ENCODE results near the gene VEPH1. TPM values are rescaled to one million over a fixed set of nuclear protein-coding genes. Genes with fewer than 3 reads are reported as not detected.

The VEPH1 gene
- total and polyA plus RNA-seq, 2 experiments from 2014 or later: 36.8 to 44.0 TPM

DNA sequence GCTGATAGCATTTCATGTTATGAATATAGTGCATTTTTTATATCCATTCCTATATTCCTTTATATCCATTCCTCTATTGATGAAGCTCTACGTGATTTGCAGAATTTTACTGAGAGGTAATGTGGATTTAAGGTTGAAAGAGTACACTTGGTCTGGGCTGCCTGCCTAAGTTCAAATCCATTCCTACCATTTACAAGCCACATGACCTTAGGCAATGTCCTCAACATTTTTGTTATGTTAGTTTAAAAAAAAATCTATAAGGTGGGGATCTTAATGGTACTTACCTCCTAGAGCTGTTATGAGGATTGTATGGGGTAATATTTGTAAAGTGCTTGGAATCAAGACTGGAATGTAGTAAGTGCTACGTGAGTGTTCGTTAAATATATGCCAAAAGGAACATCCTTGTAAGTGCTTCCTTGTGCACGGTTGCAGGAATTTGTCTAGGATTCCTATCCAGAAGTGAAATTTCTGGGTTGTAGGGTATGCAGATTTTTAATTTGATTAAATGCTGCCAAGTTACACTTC, 11.2 kb upstream of the VEPH1 start:
- no peaks in the 10 kb centered on the region for H3K4me1 ChIP-seq (ENCODE audit: insufficient read depth)
- no peak overlapping the region for H3K4me3 ChIP-seq
- H3K4me2 ChIP-seq (ENCODE audit: unreplicated experiment): no peak overlapping the region
- no peaks in the 10 kb centered on the region for H3K36me3 ChIP-seq (ENCODE audit: low read depth)
- TF ChIP-seq EZH2 (IDR thresholded peaks at IDR 0.05; ENCODE audit: insufficient read depth, poor library complexity, severe bottlenecking): no peak
- no peak for TF ChIP-seq EZH2phosphoT487 (IDR thresholded peaks at IDR 0.05; ENCODE audit: insufficient read depth, low read depth)
- no peak overlapping the region for H2AFZ ChIP-seq
- H3K79me2 ChIP-seq (ENCODE audit: insufficient read depth): peaks cover 64% of the 10 kb centered on the region
- WGBS, 2 experiments (ENCODE audit: low coverage in 1 of 2, low lambda C conversion rate in 2 of 2, missing lambda C conversion rate in 2 of 2): 97 to 98% methylated on average over 4 of the region's 4 CpGs
- no peaks in the 10 kb centered on the region for H3K9me3 ChIP-seq (ENCODE audit: low read depth)
- DNase-seq: no peak
- H3K9ac ChIP-seq: no peak overlapping the region
- H3K27ac ChIP-seq: no peak overlapping the region
- in situ Hi-C loops (cut with MboI): no loop called here
- no peaks in the 10 kb centered on the region for H3K27me3 ChIP-seq (replicated peaks; ENCODE audit: insufficient read depth)
- H4K20me1 ChIP-seq (ENCODE audit: insufficient read depth): no peaks in the 10 kb centered on the region
- H3F3A ChIP-seq (ENCODE audit: insufficient read depth): no peaks in the 10 kb centered on the region
- no peaks in the 10 kb centered on the region for H3K9me2 ChIP-seq (ENCODE audit: insufficient read depth)

DNA sequence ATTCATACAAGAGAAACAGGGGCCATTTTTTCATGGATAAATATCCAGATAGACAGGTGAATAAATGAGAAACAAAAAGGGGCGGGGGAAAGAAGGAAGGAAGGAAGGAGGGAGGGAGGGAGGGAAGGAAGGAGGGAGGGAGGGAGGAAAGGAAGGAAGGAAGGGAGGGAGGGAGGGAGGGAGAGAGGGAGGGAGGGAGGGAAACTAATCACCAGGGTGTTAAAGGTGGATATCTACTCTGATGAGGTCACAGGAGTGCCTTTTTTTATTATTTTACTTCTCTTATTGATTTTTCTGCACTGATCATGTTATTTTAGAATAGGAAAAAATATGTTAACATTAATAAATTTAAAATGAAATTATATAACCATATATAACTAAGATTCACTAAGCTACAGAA, 10.4 kb upstream of the VEPH1 start:
- H3K4me1 ChIP-seq (ENCODE audit: insufficient read depth): no peaks in the 10 kb centered on the region
- no peaks in the 10 kb centered on the region for H3K36me3 ChIP-seq (ENCODE audit: low read depth)
- no peaks in the 10 kb centered on the region for H3K27me3 ChIP-seq (replicated peaks; ENCODE audit: insufficient read depth)
- TF ChIP-seq EZH2phosphoT487 (IDR thresholded peaks at IDR 0.05; ENCODE audit: insufficient read depth, low read depth): no peak
- TF ChIP-seq EZH2 (IDR thresholded peaks at IDR 0.05; ENCODE audit: insufficient read depth, poor library complexity, severe bottlenecking): no peak
- DNase-seq: no peak
- no peaks in the 10 kb centered on the region for H3K9me2 ChIP-seq (ENCODE audit: insufficient read depth)
- no peaks in the 10 kb centered on the region for H3K9me3 ChIP-seq (ENCODE audit: low read depth)
- H3K4me2 ChIP-seq (ENCODE audit: unreplicated experiment): no peak overlapping the region
- H3K27ac ChIP-seq: no peak overlapping the region
- H3F3A ChIP-seq (ENCODE audit: insufficient read depth): no peaks in the 10 kb centered on the region
- in situ Hi-C loops (cut with MboI): no loop called here
- WGBS, 2 experiments (ENCODE audit: low coverage in 1 of 2, low lambda C conversion rate in 2 of 2, missing lambda C conversion rate in 2 of 2): 76 to 100% methylated on average over 1 of the region's 1 CpG
- no peak overlapping the region for H3K4me3 ChIP-seq
- no peaks in the 10 kb centered on the region for H4K20me1 ChIP-seq (ENCODE audit: insufficient read depth)
- H3K9ac ChIP-seq: no peak overlapping the region
- no peak overlapping the region for H2AFZ ChIP-seq
- peaks cover 67% of the 10 kb centered on the region for H3K79me2 ChIP-seq (ENCODE audit: insufficient read depth)

DNA sequence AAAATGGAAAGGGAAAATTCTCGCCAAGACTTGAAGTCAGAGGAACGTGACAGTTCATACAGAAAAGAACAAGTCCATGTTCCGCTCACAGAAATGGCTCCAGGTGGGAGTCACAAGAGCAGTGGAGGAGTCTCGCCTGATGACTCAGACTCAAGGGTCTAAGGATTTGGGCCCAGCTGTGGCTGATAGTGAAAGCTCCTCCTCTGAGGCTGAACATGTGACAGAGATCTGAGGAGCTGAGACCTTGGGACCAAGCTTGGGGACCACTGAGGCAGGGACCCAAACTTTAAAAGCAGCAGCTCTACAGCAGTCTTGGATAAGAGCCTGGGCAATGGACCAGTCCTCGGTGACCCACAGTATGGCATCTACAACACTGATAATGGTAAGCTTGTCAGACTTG, 9.3 kb upstream of the VEPH1 start:
- no peak overlapping the region for H3K9ac ChIP-seq
- H3K27ac ChIP-seq: no peak overlapping the region
- no peak overlapping the region for H3K4me3 ChIP-seq
- H3F3A ChIP-seq (ENCODE audit: insufficient read depth): no peaks in the 10 kb centered on the region
- TF ChIP-seq EZH2 (IDR thresholded peaks at IDR 0.05; ENCODE audit: insufficient read depth, poor library complexity, severe bottlenecking) (no peak), EZH2phosphoT487 (IDR thresholded peaks at IDR 0.05; ENCODE audit: insufficient read depth, low read depth) (no peak)
- no peaks in the 10 kb centered on the region for H3K9me3 ChIP-seq (ENCODE audit: low read depth)
- no peaks in the 10 kb centered on the region for H4K20me1 ChIP-seq (ENCODE audit: insufficient read depth)
- no peaks in the 10 kb centered on the region for H3K4me1 ChIP-seq (ENCODE audit: insufficient read depth)
- peaks cover 69% of the 10 kb centered on the region for H3K79me2 ChIP-seq (ENCODE audit: insufficient read depth)
- no peaks in the 10 kb centered on the region for H3K36me3 ChIP-seq (ENCODE audit: low read depth)
- in situ Hi-C loops (cut with MboI): no loop called here
- no peaks in the 10 kb centered on the region for H3K9me2 ChIP-seq (ENCODE audit: insufficient read depth)
- H3K27me3 ChIP-seq (replicated peaks; ENCODE audit: insufficient read depth): no peaks in the 10 kb centered on the region
- WGBS, 2 experiments (ENCODE audit: low coverage in 1 of 2, low lambda C conversion rate in 2 of 2, missing lambda C conversion rate in 2 of 2): 87% methylated on average over 5 of the region's 5 CpGs
- H3K4me2 ChIP-seq (ENCODE audit: unreplicated experiment): no peak overlapping the region
- DNase-seq: no peak
- H2AFZ ChIP-seq: no peak overlapping the region

DNA sequence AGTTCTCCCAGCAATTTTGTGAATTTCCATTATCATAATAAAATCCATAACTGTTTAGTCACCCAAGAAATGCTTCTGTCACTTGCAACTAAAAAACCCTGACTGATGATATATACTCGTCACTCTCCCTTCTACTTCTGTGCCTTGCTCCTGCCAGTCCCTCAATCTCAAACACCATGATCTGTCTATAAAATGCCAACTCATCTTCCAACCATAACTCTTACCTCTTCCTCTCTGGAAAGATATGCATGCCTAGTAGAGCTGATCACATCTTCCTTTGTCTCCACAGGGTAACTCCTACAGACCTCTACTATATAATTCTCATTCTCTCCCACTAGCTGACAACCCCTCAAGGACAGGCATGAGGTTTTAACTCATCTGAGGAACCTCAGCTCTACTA, 5.2 kb upstream of the VEPH1 start:
- in situ Hi-C loops (cut with MboI): no loop called here
- Histone ChIP-seq H3K9me2 (ENCODE audit: insufficient read depth) (no peaks in the 10 kb centered on the region), H3K4me1 (ENCODE audit: insufficient read depth) (no peaks in the 10 kb centered on the region), H3K79me2 (ENCODE audit: insufficient read depth) (peaks cover 70% of the 10 kb centered on the region), H3K27me3 (replicated peaks; ENCODE audit: insufficient read depth) (no peaks in the 10 kb centered on the region), H3K36me3 (ENCODE audit: low read depth) (no peaks in the 10 kb centered on the region), H3K4me2 (ENCODE audit: unreplicated experiment) (no peak overlapping the region), H3K4me3 (no peak overlapping the region), H3F3A (ENCODE audit: insufficient read depth) (no peaks in the 10 kb centered on the region), H3K9me3 (ENCODE audit: low read depth) (no peaks in the 10 kb centered on the region), H2AFZ (no peak overlapping the region), H3K9ac (no peak overlapping the region), H4K20me1 (ENCODE audit: insufficient read depth) (no peaks in the 10 kb centered on the region), H3K27ac (no peak overlapping the region)
- 70 to 94% methylated on average over 1 of the region's 1 CpG for WGBS, 2 experiments (ENCODE audit: low coverage in 1 of 2, low lambda C conversion rate in 2 of 2, missing lambda C conversion rate in 2 of 2)
- TF ChIP-seq EZH2phosphoT487 (IDR thresholded peaks at IDR 0.05; ENCODE audit: insufficient read depth, low read depth): no peak
- no peak for TF ChIP-seq EZH2 (IDR thresholded peaks at IDR 0.05; ENCODE audit: insufficient read depth, poor library complexity, severe bottlenecking)
- no peak for DNase-seq

DNA sequence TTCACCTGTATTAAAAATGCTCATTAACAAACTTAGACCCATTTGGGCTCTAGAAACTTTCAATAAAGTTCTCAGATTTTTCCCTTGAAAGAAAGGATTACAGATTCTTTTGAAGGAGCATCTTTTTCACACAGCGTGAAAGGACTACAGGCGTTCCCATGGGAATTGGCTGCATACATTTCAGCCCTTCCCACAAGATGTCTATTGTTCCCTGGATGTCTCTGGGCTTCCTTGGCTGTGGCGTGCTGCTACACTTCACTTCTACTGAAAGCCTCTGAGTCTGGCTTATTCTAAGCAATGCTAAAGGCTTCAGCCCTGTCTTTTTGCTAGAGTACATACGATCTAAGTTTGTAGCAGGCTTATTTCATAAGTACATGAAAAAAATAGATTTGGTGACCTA, 1.4 kb downstream of the VEPH1 start:
- TF ChIP-seq EZH2 (IDR thresholded peaks at IDR 0.05; ENCODE audit: insufficient read depth, poor library complexity, severe bottlenecking): no peak
- TF ChIP-seq EZH2phosphoT487 (IDR thresholded peaks at IDR 0.05; ENCODE audit: insufficient read depth, low read depth): no peak
- peaks cover 20% of the 10 kb centered on the region for H3K79me2 ChIP-seq (ENCODE audit: insufficient read depth)
- 85 to 95% methylated on average over 4 of the region's 4 CpGs for WGBS, 2 experiments (ENCODE audit: low coverage in 1 of 2, low lambda C conversion rate in 2 of 2, missing lambda C conversion rate in 2 of 2)
- no peak overlapping the region for H2AFZ ChIP-seq
- no peak overlapping the region for H3K27ac ChIP-seq
- no peak for DNase-seq
- in situ Hi-C loops (cut with MboI): no loop called here
- H3K9me3 ChIP-seq (ENCODE audit: low read depth): no peaks in the 10 kb centered on the region
- no peaks in the 10 kb centered on the region for H4K20me1 ChIP-seq (ENCODE audit: insufficient read depth)
- no peaks in the 10 kb centered on the region for H3F3A ChIP-seq (ENCODE audit: insufficient read depth)
- no peaks in the 10 kb centered on the region for H3K9me2 ChIP-seq (ENCODE audit: insufficient read depth)
- no peaks in the 10 kb centered on the region for H3K27me3 ChIP-seq (replicated peaks; ENCODE audit: insufficient read depth)
- H3K4me2 ChIP-seq (ENCODE audit: unreplicated experiment): no peak overlapping the region
- peaks cover 4% of the 10 kb centered on the region; the same call in 1 of the 2 replicates for H3K4me1 ChIP-seq (ENCODE audit: insufficient read depth)
- H3K36me3 ChIP-seq (ENCODE audit: low read depth): no peaks in the 10 kb centered on the region
- no peak overlapping the region for H3K9ac ChIP-seq
- H3K4me3 ChIP-seq: no peak overlapping the region

All from GM23248 (cell line).